GM23338 (cell line): ENCODE data around the gene RAB22A. TPM values are rescaled to one million over a fixed set of nuclear protein-coding genes. Genes with fewer than 3 reads are reported as not detected.

Experiments
- ATAC-seq: fragments of 200-7000 bp; cut with Tn5 transposase; 3 replicates; pipeline ENCODE4 v1.9.1; 2020
- DNase-seq: peaks from one replicate; pipeline ENCODE4 v3.0.0-alpha.2; 2015; ENCODE audit warnings: low spot score
- H2AFZ ChIP-seq: fragments of 200-600 bp; sonication (generic); 2 replicates; pipeline ENCODE4 v1.8.0; 2016; ENCODE audit warnings: antibody characterized with exemption, mild to moderate bottlenecking, moderate library complexity
- H3F3A ChIP-seq: fragments of 200-600 bp; sonication (generic); replicated peaks from 2 replicates; pipeline ENCODE4 v1.8.0; 2017; ENCODE audit warnings: antibody characterized with exemption, mixed run types, low read depth
- H3K27ac ChIP-seq: fragments of 200-600 bp; sonication (generic); 2 replicates; pipeline ENCODE4 v1.6.1; 2016; ENCODE audit warnings: low read depth
- H3K27me3 ChIP-seq: fragments of 200-600 bp; sonication (generic); 2 replicates; pipeline ENCODE4 v1.8.0; 2016; ENCODE audit warnings: mild to moderate bottlenecking, mixed run types, moderate library complexity; ENCODE audit not compliant: insufficient read depth
- H3K36me3 ChIP-seq: fragments of 200-600 bp; sonication (generic); 2 replicates; pipeline ENCODE4 v1.8.0; 2016; ENCODE audit warnings: mild to moderate bottlenecking; ENCODE audit not compliant: insufficient read depth
- H3K4me1 ChIP-seq: fragments of 200-600 bp; sonication (generic); 2 replicates; pipeline ENCODE4 v1.8.0; 2016; ENCODE audit warnings: mild to moderate bottlenecking, moderate library complexity; ENCODE audit not compliant: insufficient read depth
- H3K4me2 ChIP-seq: fragments of 200-600 bp; sonication (generic); 2 replicates; pipeline ENCODE4 v1.7.1; 2017; ENCODE audit warnings: mixed run types
- H3K4me3 ChIP-seq: fragments of 200-600 bp; sonication (generic); 2 replicates; pipeline ENCODE4 v1.6.1; 2016; ENCODE audit warnings: mixed run types
- H3K79me2 ChIP-seq: fragments of 200-600 bp; sonication (generic); replicated peaks from 2 replicates; pipeline ENCODE4 v1.8.0; 2017; ENCODE audit warnings: mild to moderate bottlenecking; ENCODE audit not compliant: insufficient read depth
- H3K9me2 ChIP-seq: fragments of 200-600 bp; sonication (generic); 2 replicates; pipeline ENCODE4 v1.8.0; 2017; ENCODE audit not compliant: insufficient read depth
- H4K20me1 ChIP-seq: fragments of 200-600 bp; sonication (generic); replicated peaks from 2 replicates; pipeline ENCODE4 v1.8.0; 2017; ENCODE audit warnings: mild to moderate bottlenecking; ENCODE audit not compliant: insufficient read depth
- H3K27ac Mint-ChIP-seq: 2 replicates; pipeline ENCODE4 v1.8.0; 2020; ENCODE audit warnings: inconsistent platforms, mild to moderate bottlenecking, moderate library complexity, mixed read lengths
- H3K27me3 Mint-ChIP-seq: 3 replicates; pipeline ENCODE4 v1.8.0; 2022; ENCODE audit warnings: low read depth, mild to moderate bottlenecking, moderate library complexity, mixed read lengths, inconsistent platforms; ENCODE audit not compliant: insufficient read depth, poor library complexity
- H3K36me3 Mint-ChIP-seq: 3 replicates; pipeline ENCODE4 v1.8.0; 2021; ENCODE audit warnings: low read depth, mild to moderate bottlenecking, inconsistent platforms, moderate library complexity, mixed read lengths
- H3K4me1 Mint-ChIP-seq: 3 replicates; pipeline ENCODE4 v1.8.0; 2020; ENCODE audit warnings: mild to moderate bottlenecking, inconsistent platforms, mixed read lengths
- H3K4me3 Mint-ChIP-seq: 3 replicates; pipeline ENCODE4 v1.8.0; 2021; ENCODE audit warnings: moderate library complexity, mild to moderate bottlenecking, inconsistent platforms, mixed read lengths
- H3K9me3 Mint-ChIP-seq: 3 replicates; pipeline ENCODE4 v1.8.0; 2020; ENCODE audit warnings: moderate library complexity, mild to moderate bottlenecking, inconsistent platforms, mixed read lengths
- CREB1 ChIP-seq: fragments of 250-450 bp; sonication (Bioruptor Pico); IDR thresholded peaks from 2 replicates; pipeline ENCODE4 v1.5.0; 2020; ENCODE audit warnings: low read depth, mild to moderate bottlenecking, moderate library complexity
- EZH2 ChIP-seq: fragments of 200-600 bp; sonication (generic); IDR thresholded peaks from one replicate; pipeline ENCODE4 v1.8.0; 2017; ENCODE audit warnings: antibody characterized with exemption, mild to moderate bottlenecking, low read depth; ENCODE audit not compliant: unreplicated experiment
- EZH2phosphoT487 ChIP-seq: fragments of 200-600 bp; sonication (generic); IDR thresholded peaks from one replicate; pipeline ENCODE4 v1.8.1; 2018; ENCODE audit warnings: antibody characterized with exemption; ENCODE audit not compliant: unreplicated experiment
- JUNB ChIP-seq: IDR thresholded peaks from one replicate; pipeline ENCODE4 v1.6.1; 2016; ENCODE audit warnings: antibody characterized with exemption; ENCODE audit not compliant: unreplicated experiment
- POLR2AphosphoS5 ChIP-seq: IDR thresholded peaks from 2 replicates; pipeline ENCODE4 v1.6.1; 2016; ENCODE audit warnings: antibody characterized with exemption, low read depth
- STAT1 ChIP-seq: IDR thresholded peaks from one replicate; pipeline ENCODE4 v1.6.1; 2016; ENCODE audit warnings: antibody characterized with exemption; ENCODE audit not compliant: unreplicated experiment
- polyA plus RNA-seq: library from polyadenylated mRNA; unstranded; fragments of >200 nt; fragmentation: Nextera tagmentation; extraction: Ambion mirVana; gene quantifications from 2 replicates; pipeline ENCODE4 v1.2.1, GENCODE V29; 2016
- total RNA-seq: library from RNA; depleted of rRNA; stranded (reverse); fragments of >200 nt; shearing (Covaris generic); gene quantifications from 2 replicates; pipeline ENCODE4 v1.2.3, GENCODE V29; 2014
- TF ChIP-seq, protein P1 (sequence below): IDR thresholded peaks from 2 replicates; pipeline ENCODE4 v1.6.1; 2016; ENCODE audit warnings: antibody characterized with exemption
- TF ChIP-seq, protein P2 (sequence below): IDR thresholded peaks from one replicate; pipeline ENCODE4 v1.6.1; 2018; ENCODE audit warnings: antibody characterized with exemption; ENCODE audit not compliant: unreplicated experiment
- TF ChIP-seq, protein P3 (sequence below), 2 experiments: fragments of 200-600 bp in 1 of 2; sonication (generic) in 1 of 2; conservative IDR thresholded peaks; 2 replicates each; pipeline versions ENCODE4 v1.5.1 to v1.6.1; 2016 to 2017; ENCODE audit warnings: antibody characterized with exemption in 2 of 2, low read depth in 2 of 2, mild to moderate bottlenecking in 2 of 2, moderate library complexity in 1 of 2

Gene RAB22A
- total and polyA plus RNA-seq, 2 experiments from 2014 or later: 3.3 to 6.8 TPM

DNA sequence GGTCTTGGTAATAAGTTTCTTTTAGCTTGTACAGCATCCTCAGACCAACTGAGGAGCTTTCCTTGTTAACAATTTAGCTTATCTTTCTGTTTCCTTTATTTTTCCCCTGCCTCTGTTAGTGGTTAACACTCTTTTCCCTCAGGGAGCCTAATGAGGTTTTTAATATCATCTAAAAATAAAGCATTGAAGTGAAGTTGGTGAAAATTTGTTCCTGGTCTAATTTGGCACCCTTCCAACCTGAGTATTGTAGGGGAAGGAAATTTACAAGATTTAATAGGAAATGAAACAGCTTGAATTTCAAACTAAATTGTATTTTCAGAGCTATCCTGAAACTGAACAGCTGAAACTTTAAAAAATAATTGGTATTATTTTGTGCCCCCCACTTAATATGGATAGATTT, 51.4 kb downstream of the RAB22A start:
- no peak overlapping the region for H3K4me2 ChIP-seq
- H2AFZ ChIP-seq: no peak overlapping the region
- peaks cover 2% of the 10 kb centered on the region for H3K27me3 Mint-ChIP-seq
- H3K36me3 Mint-ChIP-seq: peaks cover 8% of the 10 kb centered on the region; the same call in 1 of the 3 replicates
- DNase-seq: no peak
- ATAC-seq: no peak
- H3K36me3 ChIP-seq: 0 out of 2 replicates have a peak, but pooled peaks cover 3% of the 10 kb centered on the region
- TF ChIP-seq, protein P1, sequence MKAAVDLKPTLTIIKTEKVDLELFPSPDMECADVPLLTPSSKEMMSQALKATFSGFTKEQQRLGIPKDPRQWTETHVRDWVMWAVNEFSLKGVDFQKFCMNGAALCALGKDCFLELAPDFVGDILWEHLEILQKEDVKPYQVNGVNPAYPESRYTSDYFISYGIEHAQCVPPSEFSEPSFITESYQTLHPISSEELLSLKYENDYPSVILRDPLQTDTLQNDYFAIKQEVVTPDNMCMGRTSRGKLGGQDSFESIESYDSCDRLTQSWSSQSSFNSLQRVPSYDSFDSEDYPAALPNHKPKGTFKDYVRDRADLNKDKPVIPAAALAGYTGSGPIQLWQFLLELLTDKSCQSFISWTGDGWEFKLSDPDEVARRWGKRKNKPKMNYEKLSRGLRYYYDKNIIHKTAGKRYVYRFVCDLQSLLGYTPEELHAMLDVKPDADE: no peak
- TF ChIP-seq JUNB (no peak), POLR2AphosphoS5 (no peak), CREB1 (CRISPR knock-in tag) (no peak), STAT1 (no peak), EZH2 (no peak), EZH2phosphoT487 (no peak)
- TF ChIP-seq, protein P2, sequence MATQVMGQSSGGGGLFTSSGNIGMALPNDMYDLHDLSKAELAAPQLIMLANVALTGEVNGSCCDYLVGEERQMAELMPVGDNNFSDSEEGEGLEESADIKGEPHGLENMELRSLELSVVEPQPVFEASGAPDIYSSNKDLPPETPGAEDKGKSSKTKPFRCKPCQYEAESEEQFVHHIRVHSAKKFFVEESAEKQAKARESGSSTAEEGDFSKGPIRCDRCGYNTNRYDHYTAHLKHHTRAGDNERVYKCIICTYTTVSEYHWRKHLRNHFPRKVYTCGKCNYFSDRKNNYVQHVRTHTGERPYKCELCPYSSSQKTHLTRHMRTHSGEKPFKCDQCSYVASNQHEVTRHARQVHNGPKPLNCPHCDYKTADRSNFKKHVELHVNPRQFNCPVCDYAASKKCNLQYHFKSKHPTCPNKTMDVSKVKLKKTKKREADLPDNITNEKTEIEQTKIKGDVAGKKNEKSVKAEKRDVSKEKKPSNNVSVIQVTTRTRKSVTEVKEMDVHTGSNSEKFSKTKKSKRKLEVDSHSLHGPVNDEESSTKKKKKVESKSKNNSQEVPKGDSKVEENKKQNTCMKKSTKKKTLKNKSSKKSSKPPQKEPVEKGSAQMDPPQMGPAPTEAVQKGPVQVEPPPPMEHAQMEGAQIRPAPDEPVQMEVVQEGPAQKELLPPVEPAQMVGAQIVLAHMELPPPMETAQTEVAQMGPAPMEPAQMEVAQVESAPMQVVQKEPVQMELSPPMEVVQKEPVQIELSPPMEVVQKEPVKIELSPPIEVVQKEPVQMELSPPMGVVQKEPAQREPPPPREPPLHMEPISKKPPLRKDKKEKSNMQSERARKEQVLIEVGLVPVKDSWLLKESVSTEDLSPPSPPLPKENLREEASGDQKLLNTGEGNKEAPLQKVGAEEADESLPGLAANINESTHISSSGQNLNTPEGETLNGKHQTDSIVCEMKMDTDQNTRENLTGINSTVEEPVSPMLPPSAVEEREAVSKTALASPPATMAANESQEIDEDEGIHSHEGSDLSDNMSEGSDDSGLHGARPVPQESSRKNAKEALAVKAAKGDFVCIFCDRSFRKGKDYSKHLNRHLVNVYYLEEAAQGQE: no peak
- TF ChIP-seq, protein P3, sequence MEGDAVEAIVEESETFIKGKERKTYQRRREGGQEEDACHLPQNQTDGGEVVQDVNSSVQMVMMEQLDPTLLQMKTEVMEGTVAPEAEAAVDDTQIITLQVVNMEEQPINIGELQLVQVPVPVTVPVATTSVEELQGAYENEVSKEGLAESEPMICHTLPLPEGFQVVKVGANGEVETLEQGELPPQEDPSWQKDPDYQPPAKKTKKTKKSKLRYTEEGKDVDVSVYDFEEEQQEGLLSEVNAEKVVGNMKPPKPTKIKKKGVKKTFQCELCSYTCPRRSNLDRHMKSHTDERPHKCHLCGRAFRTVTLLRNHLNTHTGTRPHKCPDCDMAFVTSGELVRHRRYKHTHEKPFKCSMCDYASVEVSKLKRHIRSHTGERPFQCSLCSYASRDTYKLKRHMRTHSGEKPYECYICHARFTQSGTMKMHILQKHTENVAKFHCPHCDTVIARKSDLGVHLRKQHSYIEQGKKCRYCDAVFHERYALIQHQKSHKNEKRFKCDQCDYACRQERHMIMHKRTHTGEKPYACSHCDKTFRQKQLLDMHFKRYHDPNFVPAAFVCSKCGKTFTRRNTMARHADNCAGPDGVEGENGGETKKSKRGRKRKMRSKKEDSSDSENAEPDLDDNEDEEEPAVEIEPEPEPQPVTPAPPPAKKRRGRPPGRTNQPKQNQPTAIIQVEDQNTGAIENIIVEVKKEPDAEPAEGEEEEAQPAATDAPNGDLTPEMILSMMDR (conservative IDR thresholded peaks at IDR 0.05; ENCODE audit: low read depth in 2 of 2): no peak
- no peaks in the 10 kb centered on the region for H4K20me1 ChIP-seq
- H3K27me3 ChIP-seq: no peaks in the 10 kb centered on the region
- H3K4me3 ChIP-seq: no peak overlapping the region
- no peaks in the 10 kb centered on the region for H3K9me3 Mint-ChIP-seq
- no peaks in the 10 kb centered on the region for H3K79me2 ChIP-seq
- H3K27ac Mint-ChIP-seq: no peak overlapping the region
- H3K27ac ChIP-seq: 0 out of 2 replicates have a peak overlapping the region, but pooled peaks have one; percentile 11
- H3K4me3 Mint-ChIP-seq: no peak overlapping the region
- H3K4me1 ChIP-seq: no peaks in the 10 kb centered on the region; the same call in 1 of the 2 replicates
- no peaks in the 10 kb centered on the region for H3F3A ChIP-seq
- no peaks in the 10 kb centered on the region for H3K9me2 ChIP-seq
- H3K4me1 Mint-ChIP-seq: peaks cover 2% of the 10 kb centered on the region
